Endothelial cell of umbilical vein (primary cell): Measurements from ENCODE around the gene GAP43.

Experiments used
- EZH2 ChIP-seq: IDR thresholded peaks from 2 replicates; pipeline ENCODE4 v1.6.1; 2012; ENCODE audit warnings: borderline replicate concordance, low read depth, mild to moderate bottlenecking, moderate library complexity, low read length, inconsistent platforms; ENCODE audit not compliant: severe bottlenecking
- POLR2AphosphoS5 ChIP-seq: IDR thresholded peaks from 2 replicates; pipeline ENCODE4 v1.6.1; 2012; ENCODE audit warnings: low read depth, mild to moderate bottlenecking, control low read depth, low read length, moderate library complexity; ENCODE audit not compliant: insufficient read depth
- TF ChIP-seq, protein P1 (sequence below), 2 donors: IDR thresholded peaks; 1 replicate in 1 of 2; 2 replicates in 1 of 2; pipeline ENCODE4 v1.5.1; 2011; ENCODE audit warnings: low read length in 2 of 2, mild to moderate bottlenecking in 2 of 2, moderate library complexity in 2 of 2, control low read depth in 1 of 2, inconsistent platforms in 1 of 2, low read depth in 1 of 2; ENCODE audit not compliant: insufficient read depth in 1 of 2; ENCODE audit errors: extremely low read depth in 1 of 2
- TF ChIP-seq, protein P2 (sequence below): IDR thresholded peaks from 2 replicates; pipeline ENCODE4 v1.6.1; 2011; ENCODE audit not compliant: insufficient read depth, insufficient read length

DNA sequence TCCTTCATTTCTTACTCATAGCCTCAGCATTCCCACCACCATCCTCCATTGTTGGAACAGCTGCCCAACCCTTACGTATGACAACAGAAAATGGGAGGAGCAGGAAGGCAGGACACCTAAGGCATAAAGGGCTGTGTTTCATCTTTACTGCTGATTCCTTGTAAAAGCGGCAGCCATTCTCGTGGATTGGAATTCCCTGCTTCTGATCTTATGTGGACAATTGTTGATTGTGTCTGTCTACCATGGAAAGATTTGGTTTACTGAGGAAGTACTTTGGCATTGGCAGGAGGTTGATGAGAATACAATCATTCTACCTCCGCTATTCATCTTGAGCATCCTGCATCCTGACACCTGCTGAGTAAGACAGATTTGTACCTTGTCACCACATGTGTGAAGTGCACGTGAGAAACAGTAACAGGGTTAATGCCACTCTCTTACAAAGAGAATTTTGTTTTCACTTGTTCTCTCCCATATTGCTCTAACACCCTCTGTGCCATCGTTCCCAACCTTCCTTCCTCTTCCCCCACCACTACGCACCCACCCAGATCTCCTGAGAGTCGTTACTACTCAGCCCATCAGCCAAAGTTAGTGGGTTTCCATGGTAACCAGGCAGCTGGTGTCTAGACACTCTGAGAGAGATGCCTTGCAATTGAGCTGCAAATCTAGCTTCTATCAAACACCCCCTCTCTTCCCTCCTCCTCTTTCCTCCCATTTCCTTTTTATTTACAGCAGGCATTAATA lies 75.7 kb downstream of the GAP43 start:
- TF ChIP-seq, protein P1, sequence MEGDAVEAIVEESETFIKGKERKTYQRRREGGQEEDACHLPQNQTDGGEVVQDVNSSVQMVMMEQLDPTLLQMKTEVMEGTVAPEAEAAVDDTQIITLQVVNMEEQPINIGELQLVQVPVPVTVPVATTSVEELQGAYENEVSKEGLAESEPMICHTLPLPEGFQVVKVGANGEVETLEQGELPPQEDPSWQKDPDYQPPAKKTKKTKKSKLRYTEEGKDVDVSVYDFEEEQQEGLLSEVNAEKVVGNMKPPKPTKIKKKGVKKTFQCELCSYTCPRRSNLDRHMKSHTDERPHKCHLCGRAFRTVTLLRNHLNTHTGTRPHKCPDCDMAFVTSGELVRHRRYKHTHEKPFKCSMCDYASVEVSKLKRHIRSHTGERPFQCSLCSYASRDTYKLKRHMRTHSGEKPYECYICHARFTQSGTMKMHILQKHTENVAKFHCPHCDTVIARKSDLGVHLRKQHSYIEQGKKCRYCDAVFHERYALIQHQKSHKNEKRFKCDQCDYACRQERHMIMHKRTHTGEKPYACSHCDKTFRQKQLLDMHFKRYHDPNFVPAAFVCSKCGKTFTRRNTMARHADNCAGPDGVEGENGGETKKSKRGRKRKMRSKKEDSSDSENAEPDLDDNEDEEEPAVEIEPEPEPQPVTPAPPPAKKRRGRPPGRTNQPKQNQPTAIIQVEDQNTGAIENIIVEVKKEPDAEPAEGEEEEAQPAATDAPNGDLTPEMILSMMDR (IDR thresholded peaks at IDR 0.05; ENCODE audit: extremely low read depth in 1 of 2, insufficient read depth in 1 of 2, low read depth in 1 of 2, low read length in 2 of 2), result no peak
- TF ChIP-seq EZH2 (no peak), POLR2AphosphoS5 (no peak)
- TF ChIP-seq, protein P2, sequence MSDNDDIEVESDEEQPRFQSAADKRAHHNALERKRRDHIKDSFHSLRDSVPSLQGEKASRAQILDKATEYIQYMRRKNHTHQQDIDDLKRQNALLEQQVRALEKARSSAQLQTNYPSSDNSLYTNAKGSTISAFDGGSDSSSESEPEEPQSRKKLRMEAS, result no peak
